H1 (cell line): Measurements from ENCODE around the gene FRRS1. TPM values are rescaled to one million over a fixed set of nuclear protein-coding genes. Genes with fewer than 3 reads are reported as not detected.

ENCODE experiments used
- CTCF ChIA-PET: fragments of 300-600 bp; sonication (Branson Sonifier 250); formaldehyde crosslinking; loops from one replicate; lab custom pipeline; 2021; ENCODE audit not compliant: partially characterized antibody; lab: Charles Lee
- POLR2A ChIA-PET: fragments of 300-600 bp; sonication (Branson Sonifier 250); formaldehyde crosslinking; loops from one replicate; lab custom pipeline; 2021; ENCODE audit warnings: inconsistent platforms; ENCODE audit not compliant: partially characterized antibody; lab: Charles Lee
- DNase-seq, 2 experiments: peaks; one replicate each; pipeline versions ENCODE4 v3.0.0 to v3.0.0-alpha.2; 2010 to 2022; ENCODE audit warnings: low spot score in 2 of 2, low read depth in 1 of 2, mixed read lengths in 1 of 2
- FAIRE-seq: peaks from 2 replicates; lab custom pipeline; 2011; peaks lifted over from hg19 to GRCh38; lab: Jason Lieb, UNC
- H2AFZ ChIP-seq: 2 replicates; pipeline ENCODE4 v1.8.1; 2012; ENCODE audit warnings: low read length, inconsistent platforms
- H2AK5ac ChIP-seq: 2 replicates; pipeline ENCODE4 v1.6.1; 2013; ENCODE audit warnings: low read depth, low read length
- H2BK120ac ChIP-seq: replicated peaks from 2 replicates; pipeline ENCODE3; 2013; ENCODE audit warnings: low read depth, low read length, inconsistent platforms
- H2BK12ac ChIP-seq: 2 replicates; pipeline ENCODE4 v1.6.1; 2013; ENCODE audit warnings: low read depth, low read length
- H2BK15ac ChIP-seq: 2 replicates; pipeline ENCODE4 v1.6.1; 2013; ENCODE audit warnings: low read length
- H2BK20ac ChIP-seq: 2 replicates; pipeline ENCODE4 v1.6.1; 2013; ENCODE audit warnings: low read length
- H2BK5ac ChIP-seq: 2 replicates; pipeline ENCODE4 v1.6.1; 2013; ENCODE audit warnings: low read depth, low read length
- H3K14ac ChIP-seq: 2 replicates; pipeline ENCODE4 v1.6.1; 2013; ENCODE audit warnings: inconsistent platforms; ENCODE audit not compliant: insufficient read length
- H3K18ac ChIP-seq: 2 replicates; pipeline ENCODE4 v1.6.1; 2013; ENCODE audit warnings: low read length; ENCODE audit errors: extremely low read depth
- H3K23ac ChIP-seq: 2 replicates; pipeline ENCODE4 v1.6.1; 2013; ENCODE audit warnings: inconsistent platforms; ENCODE audit not compliant: insufficient read length
- H3K23me2 ChIP-seq: 2 replicates; pipeline ENCODE4 v1.6.1; 2013; ENCODE audit warnings: low read depth, low read length
- H3K27ac ChIP-seq: 2 replicates; pipeline ENCODE4 v1.6.1; 2011; ENCODE audit warnings: low read depth, low read length, inconsistent platforms
- H3K27me3 ChIP-seq, 4 experiments: replicated peaks in 1 of 4; 1 replicate in 1 of 4; 2 replicates in 3 of 4; pipeline versions ENCODE4 v1.6.1 to v1.8.1; 2011 to 2013; ENCODE audit warnings: low read length in 3 of 4, mild to moderate bottlenecking in 3 of 4, inconsistent platforms in 2 of 4, mixed read lengths in 2 of 4, moderate library complexity in 1 of 4; ENCODE audit not compliant: control insufficient read depth in 3 of 4, insufficient read depth in 3 of 4; ENCODE audit errors: extremely low read depth in 1 of 4
- H3K36me3 ChIP-seq, 4 experiments: 2 replicates each; pipeline versions ENCODE4 v1.6.1 to v1.8.1; 2011 to 2013; ENCODE audit warnings: mild to moderate bottlenecking in 4 of 4, low read length in 3 of 4, moderate library complexity in 2 of 4, control low read depth in 1 of 4, inconsistent platforms in 1 of 4; ENCODE audit not compliant: insufficient read depth in 4 of 4, control insufficient read depth in 2 of 4
- H3K4ac ChIP-seq: replicated peaks from 2 replicates; pipeline ENCODE3; 2013; ENCODE audit warnings: low read length, low read depth, mixed read lengths, inconsistent platforms; ENCODE audit not compliant: insufficient read length
- H3K4me1 ChIP-seq, 4 experiments: replicated peaks in 1 of 4; 1 replicate in 1 of 4; 2 replicates in 3 of 4; pipeline versions ENCODE4 v1.6.1 to v1.8.1; 2011 to 2013; ENCODE audit warnings: low read length in 3 of 4, inconsistent platforms in 2 of 4, mixed read lengths in 1 of 4; ENCODE audit not compliant: insufficient read depth in 4 of 4, control insufficient read depth in 3 of 4
- H3K4me2 ChIP-seq, 2 experiments: 2 replicates each; pipeline versions ENCODE4 v1.6.1 to v1.8.1; 2011 to 2013; ENCODE audit warnings: low read depth in 2 of 2, low read length in 2 of 2, control low read depth in 1 of 2, inconsistent platforms in 1 of 2, mild to moderate bottlenecking in 1 of 2; ENCODE audit not compliant: insufficient read depth in 1 of 2
- H3K4me3 ChIP-seq, 4 experiments: fragments of 200-600, 300-600 bp in 1 of 4; sonication (generic), shearing (Covaris generic), sonication (Bioruptor Twin) in 1 of 4; 2 replicates each; pipeline versions ENCODE4 v1.5.1 to v1.8.1; 2011 to 2016; ENCODE audit warnings: low read length in 4 of 4, low read depth in 3 of 4, control low read depth in 2 of 4, inconsistent platforms in 2 of 4, mild to moderate bottlenecking in 2 of 4, mixed read lengths in 1 of 4, moderate library complexity in 1 of 4; ENCODE audit not compliant: insufficient read depth in 2 of 4; ENCODE audit errors: extremely low read depth in 1 of 4
- H3K56ac ChIP-seq: replicated peaks from 2 replicates; pipeline ENCODE3; 2013; ENCODE audit warnings: low read depth, mild to moderate bottlenecking, mixed read lengths, low read length, inconsistent platforms; ENCODE audit not compliant: insufficient read length
- H3K79me1 ChIP-seq: 2 replicates; pipeline ENCODE4 v1.6.1; 2013; ENCODE audit warnings: low read depth, low read length, control low read depth
- H3K79me2 ChIP-seq, 2 experiments: 2 replicates each; pipeline versions ENCODE4 v1.6.1 to v1.8.1; 2012 to 2013; ENCODE audit warnings: low read length in 2 of 2, mild to moderate bottlenecking in 2 of 2, inconsistent platforms in 1 of 2; ENCODE audit not compliant: insufficient read depth in 2 of 2, control insufficient read depth in 1 of 2
- H3K9ac ChIP-seq, 4 experiments: replicated peaks in 1 of 4; 1 replicate in 1 of 4; 2 replicates in 3 of 4; pipeline versions ENCODE4 v1.6.1 to v1.8.1; 2011 to 2013; ENCODE audit warnings: low read depth in 3 of 4, low read length in 3 of 4, control low read depth in 2 of 4, mild to moderate bottlenecking in 2 of 4, moderate library complexity in 2 of 4, inconsistent platforms in 1 of 4; ENCODE audit errors: extremely low read depth in 1 of 4
- H3K9me3 ChIP-seq, 2 experiments: 2 replicates each; pipeline versions ENCODE4 v1.6.1 to v1.8.1; 2012 to 2013; ENCODE audit warnings: mild to moderate bottlenecking in 2 of 2, moderate library complexity in 2 of 2, control low read depth in 1 of 2, inconsistent platforms in 1 of 2, low read depth in 1 of 2, low read length in 1 of 2, mixed read lengths in 1 of 2; ENCODE audit not compliant: insufficient read depth in 2 of 2
- H4K20me1 ChIP-seq, 2 experiments: replicated peaks in 1 of 2; 2 replicates each; pipeline versions ENCODE3 to v1.8.1; 2011 to 2013; ENCODE audit warnings: inconsistent platforms in 2 of 2, low read length in 2 of 2, mild to moderate bottlenecking in 1 of 2; ENCODE audit not compliant: insufficient read depth in 2 of 2, control insufficient read depth in 1 of 2
- H4K5ac ChIP-seq: 2 replicates; pipeline ENCODE4 v1.6.1; 2013; ENCODE audit warnings: low read length, low read depth, mixed read lengths, inconsistent platforms; ENCODE audit not compliant: insufficient read length
- H4K8ac ChIP-seq: 2 replicates; pipeline ENCODE4 v1.8.0; 2013; ENCODE audit warnings: mild to moderate bottlenecking, moderate library complexity, low read length, inconsistent platforms; ENCODE audit not compliant: insufficient read depth; ENCODE audit errors: extremely low read depth
- H4K91ac ChIP-seq: replicated peaks from 2 replicates; pipeline ENCODE3; 2013; ENCODE audit warnings: low read length, mixed read lengths, inconsistent platforms; ENCODE audit not compliant: insufficient read length
- CHD1 ChIP-seq: IDR thresholded peaks from 2 replicates; pipeline ENCODE4 v1.6.1; 2012; ENCODE audit warnings: low read depth, low read length, improper control_type of control experiment
- CHD2 ChIP-seq: IDR thresholded peaks from 2 replicates; pipeline ENCODE4 v1.6.1; 2012; ENCODE audit warnings: low read length, improper control_type of control experiment
- EP300 ChIP-seq, 2 experiments: IDR thresholded peaks; 1 replicate in 1 of 2; 2 replicates in 1 of 2; pipeline ENCODE4 v1.6.1; 2011 to 2012; ENCODE audit warnings: low read depth in 2 of 2, low read length in 2 of 2, mild to moderate bottlenecking in 2 of 2, borderline replicate concordance in 1 of 2, inconsistent platforms in 1 of 2, moderate library complexity in 1 of 2
- FOSL1 ChIP-seq: IDR thresholded peaks from 2 replicates; pipeline ENCODE4 v1.6.1; 2011; ENCODE audit warnings: mild to moderate bottlenecking, low read depth, low read length, moderate library complexity; ENCODE audit not compliant: insufficient read depth
- JUND ChIP-seq: IDR thresholded peaks from 2 replicates; pipeline ENCODE4 v1.6.1; 2011; ENCODE audit warnings: mild to moderate bottlenecking, improper control_type of control experiment, low read length
- MAFK ChIP-seq: IDR thresholded peaks from 2 replicates; pipeline ENCODE4 v1.6.1; 2012; ENCODE audit warnings: low read depth, mild to moderate bottlenecking, improper control_type of control experiment, low read length
- PHF8 ChIP-seq: fragments of 200-600 bp; sonication (generic); conservative IDR thresholded peaks from 2 replicates; pipeline ENCODE4 v1.7.1; 2012; ENCODE audit warnings: low read depth, mild to moderate bottlenecking, inconsistent platforms, low read length, moderate library complexity
- RFX5 ChIP-seq: IDR thresholded peaks from 2 replicates; pipeline ENCODE4 v1.6.1; 2011; ENCODE audit warnings: low read depth, low read length, improper control_type of control experiment, borderline replicate concordance
- SIN3A ChIP-seq, 2 experiments: IDR thresholded peaks in 1 of 2; conservative IDR thresholded peaks in 1 of 2; 2 replicates each; pipeline ENCODE4 v1.6.1; 2011 to 2012; ENCODE audit warnings: low read length in 2 of 2, improper control_type of control experiment in 1 of 2, low read depth in 1 of 2, mild to moderate bottlenecking in 1 of 2
- TCF12 ChIP-seq: IDR thresholded peaks from 2 replicates; pipeline ENCODE4 v1.6.1; 2011; ENCODE audit warnings: low read depth, mild to moderate bottlenecking, low read length
- WGBS, 2 experiments: shearing (Covaris generic) in 1 of 2; methylation state at CpG; one replicate each; pipeline versions ENCODE4 v1.1.6 to v1.1.7; 2013 to 2015; ENCODE audit warnings: low lambda C conversion rate in 2 of 2, mixed read lengths in 2 of 2, inconsistent platforms in 1 of 2, low coverage in 1 of 2, missing lambda C conversion rate in 1 of 2; ENCODE audit not compliant: insufficient replicate concordance in 2 of 2, insufficient coverage in 1 of 2, insufficient read length in 1 of 2; ENCODE audit errors: extremely low coverage in 1 of 2, missing lambda C conversion rate in 1 of 2; 5-methylcytosine and 5-hydroxymethylcytosine counted together
- polyA plus RNA-seq, 7 experiments: library from polyadenylated mRNA; depleted of rRNA in 3 of 7; stranded (reverse) in 5 of 7; unstranded in 2 of 7; fragments of >200 nt in 5 of 7; fragments of 200-250 nt in 2 of 7; gene quantifications; 1 replicate in 5 of 7; 2 replicates in 1 of 7; 4 replicates in 1 of 7; pipeline versions ENCODE4 v1.2.1 to v1.2.3, GENCODE V29; 2011 to 2013; ENCODE audit warnings: missing spikeins in 2 of 7, mixed read lengths in 2 of 7
- total RNA-seq: library from RNA; stranded (reverse); fragmentation: NEBNext Ultra II Directional; extraction: Animal tissue kit (Norgen Biotek cat#: 25700); gene quantifications from 2 replicates; pipeline ENCODE4 v1.2.1, GENCODE V29; 2021

FRRS1 gene
- total and polyA plus RNA-seq, 2 of the 8 experiments (the other 6 are each of a cell fraction or from before 2014, with no cell fraction given), result 3.5 to 6.5 TPM

- WGBS, 2 experiments, result 92% methylated on average over 2 of the region's 2 CpGs; no CpG with 5 or more reads in 1 of the 2 experiments
- H4K20me1 ChIP-seq, result no peaks in the 10 kb centered on the region
- H3K4me3 ChIP-seq, result no peak overlapping the region
- H2BK120ac ChIP-seq, result no peak overlapping the region
- no peaks in the 10 kb centered on the region for H3K36me3 ChIP-seq
- H4K8ac ChIP-seq, result no peak overlapping the region
- H3K27ac ChIP-seq, result no peak overlapping the region
- no peak overlapping the region for H4K5ac ChIP-seq
- H2BK20ac ChIP-seq, result no peak overlapping the region
- DNase-seq (no peak), FAIRE-seq (no peak)
- H3K23me2 ChIP-seq, result no peaks in the 10 kb centered on the region
- H3K79me2 ChIP-seq, result no peaks in the 10 kb centered on the region
- no peak overlapping the region for H2BK5ac ChIP-seq
- no peak overlapping the region for H3K14ac ChIP-seq
- no peak overlapping the region for H3K23ac ChIP-seq
- H2BK15ac ChIP-seq, result no peak overlapping the region
- H3K4me1 ChIP-seq, result no peaks in the 10 kb centered on the region
- H3K4ac ChIP-seq, result no peak overlapping the region
- no peaks in the 10 kb centered on the region for H3K9me3 ChIP-seq
- no peak overlapping the region for H3K9ac ChIP-seq
- TF ChIP-seq CHD1, result no peak
- no peak for TF ChIP-seq MAFK
- TF ChIP-seq CHD2, result no peak
- no peak for TF ChIP-seq RFX5
- no peak for TF ChIP-seq PHF8
- TF ChIP-seq JUND, result no peak
- TF ChIP-seq SIN3A (conservative IDR thresholded peaks at IDR 0.05 in 1 of 2, IDR thresholded peaks at IDR 0.05 in 1 of 2; ENCODE audit: low read depth in 1 of 2, low read length in 2 of 2), result no peak
- no peak for TF ChIP-seq EP300 (IDR thresholded peaks at IDR 0.05; ENCODE audit: borderline replicate concordance in 1 of 2, low read depth in 2 of 2, low read length in 2 of 2)
- no peak for TF ChIP-seq FOSL1
- no peak for TF ChIP-seq TCF12
- no peak overlapping the region for H3K56ac ChIP-seq
- ChIA-PET POLR2A (no interaction called here), CTCF (interaction anchor here (0.6 to 2.4 kb wide), 9 partner anchors 10 to 741 kb away, joined by 3 to 13 read pairs (median 3); partner anchors contain the start of gene PALMD)
- no peak overlapping the region for H2BK12ac ChIP-seq
- no peaks in the 10 kb centered on the region for H3K27me3 ChIP-seq
- H3K79me1 ChIP-seq, result no peaks in the 10 kb centered on the region
- no peak overlapping the region for H4K91ac ChIP-seq
- H2AK5ac ChIP-seq, result no peak overlapping the region
- H3K18ac ChIP-seq, result no peak overlapping the region
- no peak overlapping the region for H3K4me2 ChIP-seq
- no peak overlapping the region for H2AFZ ChIP-seq
Observed at GRCh38 chr1:99691175-99691574, 75.3 kb downstream of the FRRS1 start.
